HUES48 (cell line): ENCODE results near the gene AATK.
A peak's percentile ranks its signal among the peaks of the same experiment; 100 is the strongest.

ENCODE experiments used
- H3K27ac ChIP-seq: one replicate; pipeline ENCODE4 v1.7.0; 2013; ENCODE audit warnings: low read depth, low read length, inconsistent platforms
- H3K27me3 ChIP-seq: 2 replicates; pipeline ENCODE4 v1.6.1; 2013; ENCODE audit warnings: mild to moderate bottlenecking, low read length; ENCODE audit not compliant: control insufficient read depth, insufficient read depth
- H3K36me3 ChIP-seq: 2 replicates; pipeline ENCODE4 v1.6.1; 2013; ENCODE audit warnings: low read length; ENCODE audit not compliant: control insufficient read depth, insufficient read depth
- H3K4me1 ChIP-seq: 2 replicates; pipeline ENCODE4 v1.6.1; 2013; ENCODE audit warnings: mild to moderate bottlenecking, low read length; ENCODE audit not compliant: control insufficient read depth, insufficient read depth
- H3K4me3 ChIP-seq: 2 replicates; pipeline ENCODE4 v1.5.1; 2013; ENCODE audit warnings: mild to moderate bottlenecking, low read depth, low read length
- H3K9ac ChIP-seq: 2 replicates; pipeline ENCODE4 v1.6.1; 2013; ENCODE audit warnings: mild to moderate bottlenecking, low read depth, low read length, moderate library complexity
- H3K9me3 ChIP-seq: 2 replicates; pipeline ENCODE4 v1.6.1; 2013; ENCODE audit warnings: low read length; ENCODE audit not compliant: control insufficient read depth, insufficient read depth

AATK gene

GRCh38 chr17:81093619-81094508 is 72.2 kb downstream of the AATK start:
- Histone ChIP-seq H3K36me3 (no peaks in the 10 kb centered on the region), H3K9ac (0 out of 2 replicates have a peak overlapping the region, but pooled peaks have one; percentile 3), H3K9me3 (no peaks in the 10 kb centered on the region), H3K27me3 (no peaks in the 10 kb centered on the region), H3K4me1 (peaks cover 26% of the 10 kb centered on the region), H3K4me3 (no peak overlapping the region), H3K27ac (peak overlapping the region; percentile 87)

DNA sequence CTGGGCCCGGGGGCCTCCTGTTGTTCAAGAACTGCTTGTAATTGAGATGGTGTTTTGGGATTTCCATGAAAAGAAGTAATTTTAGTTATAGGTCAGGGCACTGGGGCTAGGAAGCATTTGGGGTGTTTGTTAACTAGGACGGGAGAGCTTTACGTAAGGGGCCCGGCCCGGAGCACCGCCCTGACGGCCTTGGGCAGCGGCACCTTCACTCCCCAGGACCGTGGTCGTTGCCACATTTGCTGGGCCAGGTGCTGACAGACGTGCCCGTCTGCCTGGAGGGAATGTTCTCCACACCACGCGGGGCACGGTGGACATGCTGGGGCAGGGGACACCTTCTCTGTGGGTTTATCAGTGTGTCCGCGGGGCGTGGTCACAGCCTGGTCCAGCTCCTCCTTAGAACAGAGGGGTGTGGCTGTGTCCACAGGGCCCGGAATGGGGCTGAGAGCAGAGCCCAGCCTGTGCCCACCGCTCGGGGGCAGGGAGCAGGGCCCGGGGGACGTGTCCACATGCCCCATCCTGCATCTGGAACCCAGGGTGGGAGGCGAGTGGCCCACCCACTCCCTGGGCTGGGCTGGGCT is 73.4 kb downstream of the AATK start:
- H3K27ac ChIP-seq, result no peak overlapping the region
- no peak overlapping the region for H3K4me3 ChIP-seq
- no peaks in the 10 kb centered on the region for H3K9me3 ChIP-seq
- H3K9ac ChIP-seq, result no peak overlapping the region
- H3K4me1 ChIP-seq, result peaks cover 25% of the 10 kb centered on the region
- no peaks in the 10 kb centered on the region for H3K27me3 ChIP-seq
- 0 out of 2 replicates have a peak, but pooled peaks cover 8% of the 10 kb centered on the region for H3K36me3 ChIP-seq

GRCh38 chr17:81091774-81092517 is 74.1 kb downstream of the AATK start:
- Histone ChIP-seq H3K4me1 (peaks cover 23% of the 10 kb centered on the region), H3K9me3 (no peaks in the 10 kb centered on the region), H3K27me3 (no peaks in the 10 kb centered on the region), H3K4me3 (no peak overlapping the region), H3K27ac (peak overlapping the region; percentile 33), H3K9ac (no peak overlapping the region), H3K36me3 (0 out of 2 replicates have a peak, but pooled peaks cover 12% of the 10 kb centered on the region)

DNA sequence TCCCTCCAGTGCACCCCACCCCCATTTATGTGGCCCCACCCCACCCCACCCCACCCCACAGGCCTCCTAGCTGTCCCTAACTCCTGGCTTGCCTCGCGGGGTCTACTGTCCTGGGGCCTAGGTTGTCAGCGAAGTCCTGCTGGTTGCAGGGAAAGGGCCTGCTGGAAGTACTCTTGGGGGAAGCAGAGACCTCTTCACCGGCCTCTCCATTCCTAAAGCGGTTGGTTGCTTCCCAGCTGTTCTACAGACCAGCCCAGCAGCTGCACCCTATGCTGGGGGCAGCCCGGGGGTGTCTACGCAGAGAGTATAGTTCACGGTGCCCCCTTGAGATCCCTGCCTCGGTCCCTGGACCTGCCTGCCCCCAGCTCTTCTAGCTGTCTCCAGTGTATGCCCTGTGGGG is 74.9 kb downstream of the AATK start:
- no peak overlapping the region for H3K9ac ChIP-seq
- no peaks in the 10 kb centered on the region for H3K27me3 ChIP-seq
- no peak overlapping the region for H3K4me3 ChIP-seq
- H3K4me1 ChIP-seq, result peaks cover 23% of the 10 kb centered on the region
- peak overlapping the region; percentile 33 for H3K27ac ChIP-seq
- H3K36me3 ChIP-seq, result 0 out of 2 replicates have a peak, but pooled peaks cover 17% of the 10 kb centered on the region
- no peaks in the 10 kb centered on the region for H3K9me3 ChIP-seq

GRCh38 chr17:81090361-81091136 is 75.5 kb downstream of the AATK start:
- Histone ChIP-seq H3K36me3 (0 out of 2 replicates have a peak, but pooled peaks cover 17% of the 10 kb centered on the region), H3K9ac (no peak overlapping the region), H3K4me1 (peaks cover 23% of the 10 kb centered on the region), H3K27ac (no peak overlapping the region), H3K9me3 (no peaks in the 10 kb centered on the region), H3K27me3 (no peaks in the 10 kb centered on the region), H3K4me3 (no peak overlapping the region)

DNA sequence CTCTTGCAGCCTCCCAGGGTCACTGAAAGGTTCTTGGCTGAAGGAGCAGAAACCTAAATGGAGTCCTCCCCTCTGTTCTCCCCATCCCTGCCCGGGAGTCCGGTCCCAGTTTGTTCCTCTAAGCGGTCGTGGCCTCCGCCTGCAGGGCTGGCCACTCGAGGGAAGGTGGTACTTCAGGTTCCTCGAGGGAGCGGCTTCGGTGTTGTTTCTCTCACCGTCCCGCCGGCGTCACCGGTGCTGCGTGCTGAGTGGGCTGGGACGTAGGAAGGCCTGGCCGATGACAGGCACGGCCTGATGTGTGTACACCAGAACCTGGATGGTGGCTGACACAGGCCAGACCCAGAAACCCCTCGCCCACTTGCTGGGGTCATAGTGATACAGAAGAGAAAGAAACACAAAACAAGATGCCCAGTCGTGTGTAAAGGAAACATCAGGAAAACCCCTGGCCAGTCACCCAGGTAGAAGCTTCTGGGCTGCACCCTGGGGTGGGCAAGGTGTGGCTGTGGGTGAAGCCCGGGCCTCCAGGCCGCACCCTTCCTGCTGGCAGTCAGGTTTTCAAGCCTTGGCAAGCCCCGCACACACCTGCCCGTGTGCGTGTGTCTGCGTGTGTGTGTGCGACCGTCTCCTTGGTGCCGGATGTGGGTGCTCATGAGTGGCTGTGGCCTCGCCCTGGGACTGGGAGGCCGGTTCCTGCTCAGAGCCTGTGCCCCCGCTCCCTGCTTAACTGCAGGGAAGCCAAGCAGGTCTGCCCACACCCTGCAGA is 79.1 kb downstream of the AATK start:
- H3K4me1 ChIP-seq, result peaks cover 8% of the 10 kb centered on the region; the same call in 1 of the 2 replicates
- no peaks in the 10 kb centered on the region for H3K27me3 ChIP-seq
- no peak overlapping the region for H3K27ac ChIP-seq
- H3K4me3 ChIP-seq, result no peak overlapping the region
- peaks cover 23% of the 10 kb centered on the region for H3K36me3 ChIP-seq
- H3K9ac ChIP-seq, result no peak overlapping the region
- H3K9me3 ChIP-seq, result no peaks in the 10 kb centered on the region

DNA sequence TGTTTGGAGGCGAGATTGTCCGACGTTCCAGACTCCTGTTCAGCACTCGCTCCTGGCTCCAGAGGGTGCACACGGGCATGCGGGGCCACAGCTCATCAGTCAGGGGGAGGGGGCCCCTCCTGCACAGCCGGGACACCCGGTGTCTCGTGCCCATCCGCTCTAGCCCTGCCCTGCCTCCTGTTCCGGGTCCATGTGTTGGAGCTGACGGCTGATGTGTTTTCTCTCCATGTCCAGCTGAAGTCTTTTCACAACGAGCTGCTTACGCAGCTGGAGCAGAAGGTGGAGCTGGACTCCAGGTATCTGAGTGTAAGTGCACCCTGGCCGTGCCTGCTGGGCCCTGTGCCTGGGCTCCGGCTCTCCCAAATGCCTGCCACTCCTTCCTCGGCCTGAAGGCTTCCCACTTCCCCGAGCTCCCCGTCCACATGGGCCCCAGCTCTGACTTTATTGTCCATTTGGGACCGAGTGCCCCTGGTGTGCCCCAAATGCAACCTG is 80.6 kb downstream of the AATK start:
- Histone ChIP-seq H3K9ac (no peak overlapping the region), H3K27me3 (no peaks in the 10 kb centered on the region), H3K36me3 (peaks cover 23% of the 10 kb centered on the region), H3K27ac (no peak overlapping the region), H3K4me3 (no peak overlapping the region), H3K4me1 (peaks cover 5% of the 10 kb centered on the region; the same call in 1 of the 2 replicates), H3K9me3 (no peaks in the 10 kb centered on the region)

- no peaks in the 10 kb centered on the region for H3K4me1 ChIP-seq
- no peak overlapping the region for H3K4me3 ChIP-seq
- no peak overlapping the region for H3K27ac ChIP-seq
- H3K36me3 ChIP-seq, result peaks cover 23% of the 10 kb centered on the region
- H3K27me3 ChIP-seq, result no peaks in the 10 kb centered on the region
- H3K9ac ChIP-seq, result no peak overlapping the region
- H3K9me3 ChIP-seq, result no peaks in the 10 kb centered on the region
Observed at GRCh38 chr17:81084680-81085419, 81.2 kb downstream of the AATK start.

GRCh38 chr17:81083125-81083765 is 82.8 kb downstream of the AATK start:
- no peak overlapping the region for H3K9ac ChIP-seq
- H3K27ac ChIP-seq, result no peak overlapping the region
- H3K4me3 ChIP-seq, result no peak overlapping the region
- H3K9me3 ChIP-seq, result no peaks in the 10 kb centered on the region
- H3K36me3 ChIP-seq, result peaks cover 20% of the 10 kb centered on the region
- H3K27me3 ChIP-seq, result no peaks in the 10 kb centered on the region
- no peaks in the 10 kb centered on the region for H3K4me1 ChIP-seq
